Omental fat pad (tissue), 4 donors: ENCODE measurements around the gene PELO. TPM values are rescaled to one million over a fixed set of nuclear protein-coding genes. Genes with fewer than 3 reads are reported as not detected.
"Not testable (repeated sequence)": the region's sequence is repeated elsewhere in the genome, so short reads cannot be mapped to it uniquely, and the experiment has no call there.

Source experiments
- ATAC-seq: fragments of 150-250 bp; one replicate; pipeline ENCODE4 v1.9.1; 2016; ENCODE audit warnings: mild to moderate bottlenecking, moderate library complexity; ENCODE audit not compliant: low FRiP score
- DNase-seq: peaks from one replicate; pipeline ENCODE4 v3.0.0-alpha.2; 2019; ENCODE audit warnings: low spot score
- CTCF ChIP-seq, 3 donors: fragments of 450-650 bp; IDR thresholded peaks; one replicate each; pipeline ENCODE4 v1.5.1; 2016 to 2017; ENCODE audit warnings: antibody characterized with exemption in 3 of 3, mild to moderate bottlenecking in 3 of 3, moderate library complexity in 2 of 3
- total RNA-seq, 4 donors: library from RNA; depleted of rRNA; stranded (reverse); fragments of >200 nt; gene quantifications; one replicate each; pipeline ENCODE4 v1.1.0, GENCODE V29; 2016

The PELO gene
- total RNA-seq, result 10 to 100 TPM; 11.9 to 33.2 (median 30.7) TPM

- ATAC-seq (peak; percentile 94), DNase-seq (peak; percentile 52)
- no peak for TF ChIP-seq CTCF (IDR thresholded peaks at IDR 0.05)
Observed at GRCh38 chr5:52787600-52788504, at the start of gene PELO, which contains the start of gene ITGA1. Gene PELO, plus strand, starts transcription at chr5:52787916. Its CDS starts 12,479 bp downstream, at chr5:52800395. Gene ITGA1, plus strand, starts transcription at chr5:52787916. Its CDS starts 438 bp downstream, at chr5:52788354.

GRCh38 chr5:52738095-52738506 lies 49.6 kb upstream of the PELO start:
- DNase-seq (no peak), ATAC-seq (no peak)
- TF ChIP-seq CTCF (IDR thresholded peaks at IDR 0.05), result no peak

GRCh38 chr5:52740007-52740406 lies 47.7 kb upstream of the PELO start:
- no peak for TF ChIP-seq CTCF (IDR thresholded peaks at IDR 0.05)
- DNase-seq, result no peak
- no peak for ATAC-seq

GRCh38 chr5:52743012-52743411 lies 44.7 kb upstream of the PELO start:
- TF ChIP-seq CTCF (IDR thresholded peaks at IDR 0.05), result no peak
- DNase-seq (no peak), ATAC-seq (no peak)

GRCh38 chr5:52743529-52743928 lies 44.2 kb upstream of the PELO start:
- ATAC-seq, result no peak
- no peak for DNase-seq
- no peak for TF ChIP-seq CTCF (IDR thresholded peaks at IDR 0.05)

- ATAC-seq (no peak), DNase-seq (no peak)
- no peak for TF ChIP-seq CTCF (IDR thresholded peaks at IDR 0.05)
Observed at GRCh38 chr5:52743970-52744369, 43.7 kb upstream of the PELO start.

- ATAC-seq, DNase-seq: not testable (repeated sequence)
Observed at GRCh38 chr5:52744867-52745458, 42.8 kb upstream of the PELO start.
